H9 (cell line): ENCODE results near the gene GTPBP4. TPM values are rescaled to one million over a fixed set of nuclear protein-coding genes. Genes with fewer than 3 reads are reported as not detected.
A peak's percentile ranks its signal among the peaks of the same experiment; 100 is the strongest.

Experiments
- DNase-seq: peaks from one replicate; pipeline ENCODE4 v3.0.0-alpha.2; 2017
- H2AFZ ChIP-seq: one replicate; pipeline ENCODE4 v1.6.1; 2013; ENCODE audit warnings: mild to moderate bottlenecking, low read length, control low read depth, moderate library complexity
- H2AK5ac ChIP-seq: 2 replicates; pipeline ENCODE4 v1.6.1; 2013; ENCODE audit warnings: low read length, control low read depth, mixed read lengths; ENCODE audit not compliant: insufficient read length
- H2BK120ac ChIP-seq: one replicate; pipeline ENCODE4 v1.6.1; 2013; ENCODE audit warnings: low read depth, mild to moderate bottlenecking, low read length, control low read depth, inconsistent platforms; ENCODE audit not compliant: poor library complexity, severe bottlenecking
- H2BK12ac ChIP-seq: 2 replicates; pipeline ENCODE4 v1.6.1; 2013; ENCODE audit warnings: low read length, control low read depth, mixed read lengths, low read depth; ENCODE audit not compliant: insufficient read length
- H2BK15ac ChIP-seq: 2 replicates; pipeline ENCODE4 v1.6.1; 2013; ENCODE audit warnings: low read depth, low read length, control low read depth
- H2BK20ac ChIP-seq: one replicate; pipeline ENCODE4 v1.6.1; 2013; ENCODE audit warnings: low read depth, mild to moderate bottlenecking, low read length, control low read depth, inconsistent platforms; ENCODE audit not compliant: poor library complexity, severe bottlenecking
- H2BK5ac ChIP-seq: 2 replicates; pipeline ENCODE4 v1.6.1; 2013; ENCODE audit warnings: low read length, control low read depth, mixed read lengths; ENCODE audit not compliant: insufficient read length
- H3K14ac ChIP-seq: 2 replicates; pipeline ENCODE4 v1.6.1; 2013; ENCODE audit warnings: low read length, control low read depth; ENCODE audit not compliant: insufficient read depth
- H3K18ac ChIP-seq: 2 replicates; pipeline ENCODE4 v1.6.1; 2013; ENCODE audit warnings: low read depth, mild to moderate bottlenecking, mixed read lengths, low read length, control low read depth; ENCODE audit not compliant: insufficient read length
- H3K23ac ChIP-seq: 2 replicates; pipeline ENCODE4 v1.6.1; 2013; ENCODE audit warnings: low read length, control low read depth, mixed read lengths, low read depth; ENCODE audit not compliant: insufficient read length
- H3K23me2 ChIP-seq: 2 replicates; pipeline ENCODE4 v1.6.1; 2013; ENCODE audit warnings: low read depth, mild to moderate bottlenecking, mixed read lengths, low read length, control low read depth; ENCODE audit not compliant: insufficient read length, poor library complexity, severe bottlenecking
- H3K27ac ChIP-seq: 2 replicates; pipeline ENCODE4 v1.5.1; 2013; ENCODE audit warnings: low read length, control low read depth, mixed read lengths, low read depth; ENCODE audit not compliant: insufficient read length
- H3K27me3 ChIP-seq: 2 replicates; pipeline ENCODE4 v1.6.1; 2013; ENCODE audit warnings: low read length, control low read depth, inconsistent platforms; ENCODE audit not compliant: insufficient read depth
- H3K4ac ChIP-seq: 2 replicates; pipeline ENCODE4 v1.6.1; 2013; ENCODE audit warnings: low read depth, mild to moderate bottlenecking, control low read depth, inconsistent platforms, low read length, moderate library complexity
- H3K4me1 ChIP-seq: 2 replicates; pipeline ENCODE4 v1.6.1; 2013; ENCODE audit warnings: low read length, control low read depth, inconsistent platforms; ENCODE audit not compliant: insufficient read depth
- H3K4me2 ChIP-seq: 2 replicates; pipeline ENCODE4 v1.6.1; 2013; ENCODE audit warnings: low read length, control low read depth, mixed read lengths; ENCODE audit not compliant: insufficient read length, insufficient read depth
- H3K56ac ChIP-seq: 2 replicates; pipeline ENCODE4 v1.6.1; 2013; ENCODE audit warnings: low read depth, mild to moderate bottlenecking, mixed read lengths, low read length, control low read depth; ENCODE audit not compliant: insufficient read length
- H3K79me1 ChIP-seq: 2 replicates; pipeline ENCODE4 v1.6.1; 2013; ENCODE audit warnings: low read depth, mild to moderate bottlenecking, moderate library complexity, low read length, control low read depth, inconsistent platforms; ENCODE audit not compliant: insufficient read depth, poor library complexity, severe bottlenecking
- H3K79me2 ChIP-seq: 2 replicates; pipeline ENCODE4 v1.6.1; 2013; ENCODE audit warnings: low read length, control low read depth, inconsistent platforms; ENCODE audit not compliant: insufficient read depth
- H3K9ac ChIP-seq: 2 replicates; pipeline ENCODE4 v1.6.1; 2013; ENCODE audit warnings: low read length, control low read depth, mixed read lengths; ENCODE audit not compliant: insufficient read length; ENCODE audit errors: extremely low read depth
- H3K9me3 ChIP-seq: one replicate; pipeline ENCODE4 v1.6.1; 2013; ENCODE audit warnings: low read depth, low read length, inconsistent platforms; ENCODE audit not compliant: control insufficient read depth
- H3T11ph ChIP-seq: one replicate; pipeline ENCODE4 v1.6.1; 2013; ENCODE audit warnings: mild to moderate bottlenecking, low read length, control low read depth, inconsistent platforms
- H4K20me1 ChIP-seq: one replicate; pipeline ENCODE4 v1.6.1; 2013; ENCODE audit not compliant: control insufficient read depth, insufficient read length, insufficient read depth
- H4K5ac ChIP-seq: 2 replicates; pipeline ENCODE4 v1.6.1; 2013; ENCODE audit warnings: low read depth, mild to moderate bottlenecking, mixed read lengths, low read length, control low read depth; ENCODE audit not compliant: insufficient read length
- H4K8ac ChIP-seq: replicated peaks from 2 replicates; pipeline ENCODE4 v1.6.1; 2013; ENCODE audit warnings: low read length, control low read depth, mixed read lengths, low read depth; ENCODE audit not compliant: insufficient read length
- H4K91ac ChIP-seq: 2 replicates; pipeline ENCODE4 v1.6.1; 2013; ENCODE audit warnings: low read depth, mild to moderate bottlenecking, moderate library complexity, mixed read lengths, low read length, control low read depth; ENCODE audit not compliant: insufficient read length
- H3K27ac Mint-ChIP-seq, 3 experiments: 2 replicates in 2 of 3; 3 replicates in 1 of 3; pipeline ENCODE4 v1.8.0; 2020 to 2021; ENCODE audit warnings: mixed read lengths in 3 of 3, mild to moderate bottlenecking in 1 of 3, moderate library complexity in 1 of 3
- H3K27me3 Mint-ChIP-seq: 2 replicates; pipeline ENCODE4 v1.8.0; 2021; ENCODE audit warnings: low read depth, mild to moderate bottlenecking, moderate library complexity, mixed read lengths
- H3K36me3 Mint-ChIP-seq, 3 experiments: 2 replicates in 2 of 3; 3 replicates in 1 of 3; pipeline ENCODE4 v1.8.0; 2020 to 2021; ENCODE audit warnings: low read depth in 3 of 3, mixed read lengths in 3 of 3; ENCODE audit not compliant: insufficient read depth in 1 of 3
- H3K4me1 Mint-ChIP-seq, 2 experiments: 2 replicates each; pipeline ENCODE4 v1.8.0; 2020; ENCODE audit warnings: mixed read lengths in 2 of 2
- H3K4me3 Mint-ChIP-seq, 2 experiments: 2 replicates in 1 of 2; 3 replicates in 1 of 2; pipeline ENCODE4 v1.8.0; 2020 to 2021; ENCODE audit warnings: mild to moderate bottlenecking in 2 of 2, mixed read lengths in 2 of 2, moderate library complexity in 1 of 2
- H3K9me3 Mint-ChIP-seq, 2 experiments: 2 replicates in 1 of 2; 3 replicates in 1 of 2; pipeline ENCODE4 v1.8.0; 2020; ENCODE audit warnings: mild to moderate bottlenecking in 2 of 2, mixed read lengths in 2 of 2, moderate library complexity in 1 of 2
- CTCF ChIP-seq: fragments of 200-600 bp; sonication (generic); conservative IDR thresholded peaks from 3 replicates; pipeline ENCODE4 v1.8.0; 2021; ENCODE audit warnings: antibody characterized with exemption, mild to moderate bottlenecking
- WGBS: extraction: QIAGEN DNeasy Blood & Tissue Kit; methylation state at CpG from one replicate; pipeline ENCODE4 v1.1.7; 2013; ENCODE audit warnings: missing lambda C conversion rate, low lambda C conversion rate, mixed read lengths; ENCODE audit not compliant: insufficient read length; ENCODE audit errors: extremely low coverage; 5-methylcytosine and 5-hydroxymethylcytosine counted together
- total RNA-seq: library from RNA; stranded (reverse); gene quantifications from 2 replicates; pipeline ENCODE4 v1.2.1, GENCODE V29; 2021

Gene GTPBP4
- total RNA-seq, 1 experiment from 2014 or later: 134 TPM

GRCh38 chr10:1059902-1060301, 71.7 kb downstream of the GTPBP4 start:
- Histone ChIP-seq H2AFZ (no peak overlapping the region), H3K23ac (no peak overlapping the region), H2BK120ac (no peak overlapping the region), H3K9me3 (no peaks in the 10 kb centered on the region), H3K27me3 (no peaks in the 10 kb centered on the region), H3K4ac (no peak overlapping the region), H3K18ac (no peak overlapping the region), H3T11ph (no peak overlapping the region), H4K8ac (no peak overlapping the region), H3K9ac (no peak overlapping the region), H3K56ac (no peak overlapping the region), H4K91ac (no peak overlapping the region), H3K27ac (no peak overlapping the region), H3K79me1 (peaks cover 13% of the 10 kb centered on the region), H4K20me1 (no peaks in the 10 kb centered on the region), H4K5ac (no peak overlapping the region), H3K4me2 (no peak overlapping the region), H3K4me1 (no peaks in the 10 kb centered on the region), H2BK5ac (no peak overlapping the region), H3K79me2 (peaks cover 19% of the 10 kb centered on the region; the same call in 1 of the 2 replicates), H3K14ac (no peak overlapping the region), H2AK5ac (no peak overlapping the region), H3K23me2 (no peaks in the 10 kb centered on the region), H2BK20ac (no peak overlapping the region), H2BK15ac (no peak overlapping the region), H2BK12ac (no peak overlapping the region)
- no CpG with 5 or more reads among the region's 8 CpGs for WGBS
- Mint-ChIP-seq H3K36me3 (peaks cover 0 to 2% (median under 1%) of the 10 kb centered on the region in 3 experiments; a peak in 4 of 7 replicates), H3K9me3 (no peaks in the 10 kb centered on the region; a peak in 1 of 5 replicates), H3K4me3 (no peak overlapping the region), H3K27me3 (no peaks in the 10 kb centered on the region), H3K4me1 (peaks cover 16 to 20% of the 10 kb centered on the region in 2 experiments), H3K27ac (0 out of 7 replicates have a peak overlapping the region, but pooled peaks of 2 of the 3 experiments have one; percentile 40 to 53)
- no peak for TF ChIP-seq CTCF
- no peak for DNase-seq
